DOHH2 (cell line): ENCODE data around the gene ADAM10.

Source experiments
- H3F3A ChIP-seq: fragments of 200-600 bp; sonication (generic), shearing (Covaris generic); 2 replicates; pipeline ENCODE4 v1.6.0; 2016; ENCODE audit warnings: antibody characterized with exemption, mild to moderate bottlenecking; ENCODE audit not compliant: control insufficient read depth, insufficient read depth
- H3K27ac ChIP-seq: fragments of 200-600 bp; sonication (generic); 2 replicates; pipeline ENCODE4 v1.5.1; 2014; ENCODE audit warnings: low read depth, mild to moderate bottlenecking, low read length, moderate library complexity
- H3K27me3 ChIP-seq: fragments of 200-600 bp; sonication (generic); 2 replicates; pipeline ENCODE4 v1.6.1; 2014; ENCODE audit warnings: mild to moderate bottlenecking, low read length, mixed read lengths; ENCODE audit not compliant: control insufficient read depth
- H3K36me3 ChIP-seq: fragments of 200-600 bp; sonication (generic); 2 replicates; pipeline ENCODE4 v1.6.1; 2014; ENCODE audit warnings: mild to moderate bottlenecking, low read length, moderate library complexity, mixed read lengths; ENCODE audit not compliant: control insufficient read depth
- H3K4me1 ChIP-seq: fragments of 200-600 bp; sonication (generic); 2 replicates; pipeline ENCODE4 v1.6.1; 2014; ENCODE audit warnings: mild to moderate bottlenecking, low read length, mixed read lengths; ENCODE audit not compliant: control insufficient read depth
- H3K4me2 ChIP-seq: fragments of 200-600 bp; sonication (generic); 2 replicates; pipeline ENCODE4 v1.6.0; 2014; ENCODE audit warnings: mild to moderate bottlenecking, low read length, moderate library complexity
- H3K4me3 ChIP-seq: fragments of 200-600 bp; sonication (generic); 2 replicates; pipeline ENCODE4 v1.5.1; 2014; ENCODE audit warnings: mild to moderate bottlenecking, low read length, mixed read lengths
- H3K79me2 ChIP-seq: fragments of 200-600 bp; sonication (generic); 2 replicates; pipeline ENCODE4 v1.6.1; 2014; ENCODE audit warnings: mild to moderate bottlenecking, low read length, mixed read lengths; ENCODE audit not compliant: control insufficient read depth
- H3K9me2 ChIP-seq: fragments of 200-600 bp; sonication (generic); replicated peaks from 2 replicates; pipeline ENCODE4 v1.6.1; 2014; ENCODE audit warnings: mild to moderate bottlenecking, low read length, mixed read lengths; ENCODE audit not compliant: control insufficient read depth
- H3K9me3 ChIP-seq: fragments of 200-600 bp; sonication (generic); 2 replicates; pipeline ENCODE4 v1.6.1; 2014; ENCODE audit warnings: antibody characterized with exemption, low read length, mixed read lengths; ENCODE audit not compliant: control insufficient read depth, insufficient read depth
- H4K20me1 ChIP-seq: fragments of 200-600 bp; sonication (generic); 2 replicates; pipeline ENCODE4 v1.6.0; 2014; ENCODE audit warnings: low read depth, mild to moderate bottlenecking, antibody characterized with exemption, low read length, moderate library complexity; ENCODE audit not compliant: control insufficient read depth, insufficient read depth
- CTCF ChIP-seq: fragments of 200-600 bp; sonication (generic); IDR thresholded peaks from one replicate; pipeline ENCODE4 v1.5.1; 2014; ENCODE audit warnings: antibody characterized with exemption, mild to moderate bottlenecking, low read depth, low read length; ENCODE audit not compliant: poor library complexity, severe bottlenecking
- EZH2phosphoT487 ChIP-seq: fragments of 200-600 bp; sonication (generic); IDR thresholded peaks from 2 replicates; pipeline ENCODE4 v1.6.1; 2017; ENCODE audit warnings: borderline replicate concordance, mild to moderate bottlenecking, antibody characterized with exemption, low read length, moderate library complexity, mixed read lengths

ADAM10 gene

GRCh38 chr15:58755350-58755749, 5.8 kb upstream of the ADAM10 start:
- Histone ChIP-seq H3K9me2 (no peaks in the 10 kb centered on the region), H3K9me3 (no peaks in the 10 kb centered on the region), H3K27ac (no peak overlapping the region), H3K4me2 (no peak overlapping the region), H3K27me3 (peaks cover 5% of the 10 kb centered on the region; the same call in 1 of the 2 replicates), H3K36me3 (no peaks in the 10 kb centered on the region), H3K79me2 (no peaks in the 10 kb centered on the region), H3K4me3 (no peak overlapping the region), H3F3A (no peaks in the 10 kb centered on the region), H3K4me1 (peaks cover 4% of the 10 kb centered on the region), H4K20me1 (no peaks in the 10 kb centered on the region)
- TF ChIP-seq CTCF, result no peak
- no peak for TF ChIP-seq EZH2phosphoT487

- peaks cover 5% of the 10 kb centered on the region for H3F3A ChIP-seq
- no peak for TF ChIP-seq CTCF
- TF ChIP-seq EZH2phosphoT487, result no peak
- H4K20me1 ChIP-seq, result 0 out of 2 replicates have a peak, but pooled peaks cover 4% of the 10 kb centered on the region
- no peak overlapping the region for H3K27ac ChIP-seq
- no peak overlapping the region for H3K4me3 ChIP-seq
- no peaks in the 10 kb centered on the region for H3K9me3 ChIP-seq
- no peaks in the 10 kb centered on the region for H3K27me3 ChIP-seq
- no peaks in the 10 kb centered on the region for H3K36me3 ChIP-seq
- peaks cover 16% of the 10 kb centered on the region for H3K79me2 ChIP-seq
- H3K4me1 ChIP-seq, result peaks cover 12% of the 10 kb centered on the region
- H3K9me2 ChIP-seq, result no peaks in the 10 kb centered on the region
- no peak overlapping the region for H3K4me2 ChIP-seq
These were observed 3.2 kb upstream of the ADAM10 start for GRCh38 chr15:58752716-58753115.

- no peaks in the 10 kb centered on the region for H3K27me3 ChIP-seq
- peaks cover 23% of the 10 kb centered on the region for H3K4me1 ChIP-seq
- no peak for TF ChIP-seq EZH2phosphoT487
- no peak for TF ChIP-seq CTCF
- no peaks in the 10 kb centered on the region for H3K9me3 ChIP-seq
- H4K20me1 ChIP-seq, result 0 out of 2 replicates have a peak, but pooled peaks cover 4% of the 10 kb centered on the region
- H3K36me3 ChIP-seq, result no peaks in the 10 kb centered on the region
- H3K4me2 ChIP-seq, result peak overlapping the region; percentile 75
- peak overlapping the region; percentile 85 for H3K27ac ChIP-seq
- peak overlapping the region; percentile 88 for H3K4me3 ChIP-seq
- H3F3A ChIP-seq, result peaks cover 5% of the 10 kb centered on the region
- no peaks in the 10 kb centered on the region for H3K9me2 ChIP-seq
- peaks cover 53% of the 10 kb centered on the region for H3K79me2 ChIP-seq
These were observed 515 bp downstream of the ADAM10 start for GRCh38 chr15:58748852-58749531.
